Mucosa of stomach (tissue), 1 donor: ENCODE data around the gene AFG3L2.

Source experiments
- H3K27me3 ChIP-seq: one replicate; pipeline ENCODE4 v1.7.0; 2013; ENCODE audit warnings: mild to moderate bottlenecking, low read length; ENCODE audit not compliant: control insufficient read depth, insufficient read depth
- H3K36me3 ChIP-seq: one replicate; pipeline ENCODE4 v1.7.0; 2013; ENCODE audit warnings: low read length; ENCODE audit not compliant: control insufficient read depth, insufficient read depth
- H3K4me1 ChIP-seq: one replicate; pipeline ENCODE4 v1.7.0; 2013; ENCODE audit warnings: mild to moderate bottlenecking, low read length; ENCODE audit not compliant: control insufficient read depth, insufficient read depth
- H3K4me3 ChIP-seq: one replicate; pipeline ENCODE4 v1.7.0; 2013; ENCODE audit warnings: low read length
- H3K9ac ChIP-seq: one replicate; pipeline ENCODE4 v1.7.0; 2013; ENCODE audit warnings: mild to moderate bottlenecking, low read length, moderate library complexity
- H3K9me3 ChIP-seq: one replicate; pipeline ENCODE4 v1.7.0; 2013; ENCODE audit warnings: mild to moderate bottlenecking, low read length, moderate library complexity; ENCODE audit not compliant: control insufficient read depth
- donor health status: Pancreatic carcinoma.

The AFG3L2 gene

DNA sequence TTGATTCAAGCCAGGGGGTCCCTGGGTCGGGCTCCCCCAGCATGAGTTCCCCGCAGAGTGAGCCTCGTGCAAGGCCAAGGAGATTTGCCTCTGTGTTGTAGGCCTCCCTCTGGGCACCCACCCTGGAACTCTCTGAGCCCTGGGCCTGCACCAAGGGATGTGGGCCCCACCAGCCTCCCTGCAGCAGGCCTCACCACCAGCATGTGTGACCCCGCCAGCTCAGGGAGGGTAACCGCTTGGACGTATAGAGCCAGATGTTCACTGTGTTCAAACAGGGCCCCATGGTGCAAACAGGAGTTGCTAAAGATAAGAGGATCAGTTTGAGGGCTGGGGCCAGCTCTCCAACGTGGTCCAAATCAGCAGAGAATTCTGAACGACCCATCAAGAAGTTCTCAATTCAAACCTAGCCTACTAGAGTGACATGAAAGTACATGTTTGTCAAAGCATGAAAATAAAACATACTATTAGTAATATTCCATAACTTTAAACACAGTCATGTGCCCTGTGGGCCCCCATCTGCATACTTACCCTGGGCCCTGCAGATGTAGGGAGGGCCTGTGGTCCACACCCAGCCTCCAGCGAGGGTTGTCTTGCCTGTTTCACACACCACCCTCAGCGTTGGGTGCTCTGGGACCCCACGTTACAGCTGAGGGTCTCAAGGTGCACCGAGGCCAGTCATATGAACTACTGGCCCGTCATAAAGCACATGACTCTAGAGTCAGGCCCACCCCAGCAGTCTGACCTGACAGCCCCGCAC, 74.5 kb downstream of the AFG3L2 start:
- no peaks in the 10 kb centered on the region for H3K9me3 ChIP-seq
- peaks cover 5% of the 10 kb centered on the region for H3K4me1 ChIP-seq
- H3K9ac ChIP-seq: no peak overlapping the region
- H3K36me3 ChIP-seq: no peaks in the 10 kb centered on the region
- peaks cover 20% of the 10 kb centered on the region for H3K27me3 ChIP-seq
- no peak overlapping the region for H3K4me3 ChIP-seq

- Histone ChIP-seq H3K36me3 (no peaks in the 10 kb centered on the region), H3K9me3 (no peaks in the 10 kb centered on the region), H3K4me3 (no peak overlapping the region), H3K4me1 (peaks cover 5% of the 10 kb centered on the region), H3K9ac (no peak overlapping the region), H3K27me3 (peaks cover 9% of the 10 kb centered on the region)
These were observed 75.6 kb downstream of the AFG3L2 start for GRCh38 chr18:12301263-12302005.

GRCh38 chr18:12299862-12300261, 77.2 kb downstream of the AFG3L2 start:
- Histone ChIP-seq H3K9me3 (no peaks in the 10 kb centered on the region), H3K9ac (no peak overlapping the region), H3K36me3 (no peaks in the 10 kb centered on the region), H3K4me1 (peaks cover 2% of the 10 kb centered on the region), H3K4me3 (no peak overlapping the region), H3K27me3 (no peaks in the 10 kb centered on the region)

- Histone ChIP-seq H3K9me3 (no peaks in the 10 kb centered on the region), H3K9ac (no peak overlapping the region), H3K36me3 (no peaks in the 10 kb centered on the region), H3K4me3 (no peak overlapping the region), H3K4me1 (no peaks in the 10 kb centered on the region), H3K27me3 (no peaks in the 10 kb centered on the region)
These were observed 80.6 kb downstream of the AFG3L2 start for GRCh38 chr18:12296457-12296856.

DNA sequence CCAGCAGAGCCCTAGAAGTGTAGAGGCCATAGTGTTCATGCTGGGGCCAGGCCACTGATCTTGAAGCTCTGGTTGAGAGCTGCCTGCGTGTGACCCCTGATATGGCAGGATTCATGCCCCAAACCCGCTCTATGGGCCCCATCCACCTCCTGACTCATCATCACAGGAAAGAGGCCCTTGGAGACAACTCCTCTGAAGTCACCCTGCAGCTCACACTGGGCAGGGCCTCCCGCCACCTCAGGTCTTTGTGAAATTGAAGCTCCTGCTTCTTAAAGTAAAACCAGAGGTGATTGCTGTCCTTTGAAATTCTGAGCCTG, 81.0 kb downstream of the AFG3L2 start:
- no peak overlapping the region for H3K9ac ChIP-seq
- no peaks in the 10 kb centered on the region for H3K4me1 ChIP-seq
- no peaks in the 10 kb centered on the region for H3K36me3 ChIP-seq
- H3K4me3 ChIP-seq: no peak overlapping the region
- H3K27me3 ChIP-seq: no peaks in the 10 kb centered on the region
- no peaks in the 10 kb centered on the region for H3K9me3 ChIP-seq

GRCh38 chr18:12295389-12296086, 81.5 kb downstream of the AFG3L2 start:
- Histone ChIP-seq H3K9me3 (no peaks in the 10 kb centered on the region), H3K4me3 (no peak overlapping the region), H3K27me3 (no peaks in the 10 kb centered on the region), H3K4me1 (no peaks in the 10 kb centered on the region), H3K9ac (no peak overlapping the region), H3K36me3 (no peaks in the 10 kb centered on the region)

DNA sequence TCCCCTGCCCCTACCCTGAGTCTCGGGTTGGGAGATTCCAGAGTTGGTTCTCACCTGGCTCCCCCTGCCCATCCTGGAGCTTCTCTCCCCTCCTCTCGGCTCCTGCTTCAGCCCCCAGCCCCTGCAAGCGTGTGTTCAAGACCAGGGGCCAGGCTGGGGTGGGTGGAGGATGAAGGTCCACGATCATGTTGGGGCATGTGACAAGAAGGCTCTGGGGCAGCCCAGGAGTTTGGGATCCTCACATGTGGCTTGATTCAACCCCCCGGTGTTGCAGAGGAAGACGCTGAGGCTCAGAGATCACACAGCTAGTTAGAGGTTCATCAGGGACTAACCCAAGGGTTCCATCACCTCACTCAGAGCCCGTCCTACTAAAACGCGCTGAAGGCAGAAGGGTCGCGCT, 83.2 kb downstream of the AFG3L2 start:
- peaks cover 11% of the 10 kb centered on the region for H3K27me3 ChIP-seq
- H3K36me3 ChIP-seq: no peaks in the 10 kb centered on the region
- H3K4me3 ChIP-seq: no peak overlapping the region
- peaks cover 2% of the 10 kb centered on the region for H3K4me1 ChIP-seq
- H3K9ac ChIP-seq: no peak overlapping the region
- H3K9me3 ChIP-seq: no peaks in the 10 kb centered on the region

DNA sequence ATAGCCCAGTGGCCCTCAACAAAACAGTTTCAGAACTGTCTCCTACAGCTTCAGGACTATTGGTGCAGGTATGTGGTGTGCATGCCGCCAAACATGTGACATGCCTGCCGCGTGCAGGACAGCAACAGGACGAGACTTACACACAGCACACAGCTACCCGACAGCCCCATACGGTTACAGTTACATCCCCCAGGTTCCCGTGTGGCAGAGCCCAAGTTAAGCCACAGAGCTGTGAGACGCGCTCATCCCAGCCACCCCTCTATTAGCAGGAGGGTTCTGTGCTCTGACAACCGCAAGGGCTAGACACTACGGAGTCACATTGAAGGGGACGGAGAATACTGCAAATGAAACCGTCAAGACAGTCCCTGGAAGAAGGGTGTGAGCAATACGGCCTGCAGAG, 85.3 kb downstream of the AFG3L2 start:
- H3K36me3 ChIP-seq: no peaks in the 10 kb centered on the region
- H3K9ac ChIP-seq: no peak overlapping the region
- H3K4me1 ChIP-seq: peaks cover 21% of the 10 kb centered on the region
- H3K4me3 ChIP-seq: no peak overlapping the region
- H3K27me3 ChIP-seq: peaks cover 32% of the 10 kb centered on the region
- no peaks in the 10 kb centered on the region for H3K9me3 ChIP-seq

DNA sequence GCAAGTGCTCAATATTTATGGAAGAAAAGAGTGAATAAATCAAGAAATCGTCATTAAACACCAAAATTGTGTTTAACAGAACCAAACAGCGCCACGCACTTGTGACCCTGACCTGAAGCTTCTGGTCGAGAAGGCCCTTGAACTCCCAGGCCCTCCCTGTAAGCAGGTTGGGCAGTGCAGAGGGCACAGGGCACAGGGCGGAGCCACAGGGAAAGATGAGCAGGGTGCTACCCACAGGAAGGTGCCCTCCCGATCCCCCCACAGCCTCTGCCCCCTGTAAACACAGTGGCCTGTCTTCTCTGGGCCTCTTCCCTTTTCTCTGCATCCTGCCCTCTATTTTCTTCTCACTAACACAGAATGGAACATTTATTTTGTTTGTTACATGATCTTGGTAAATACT, 85.9 kb downstream of the AFG3L2 start:
- H3K9ac ChIP-seq: no peak overlapping the region
- no peaks in the 10 kb centered on the region for H3K36me3 ChIP-seq
- no peaks in the 10 kb centered on the region for H3K9me3 ChIP-seq
- H3K4me3 ChIP-seq: no peak overlapping the region
- peaks cover 21% of the 10 kb centered on the region for H3K4me1 ChIP-seq
- H3K27me3 ChIP-seq: peaks cover 33% of the 10 kb centered on the region

DNA sequence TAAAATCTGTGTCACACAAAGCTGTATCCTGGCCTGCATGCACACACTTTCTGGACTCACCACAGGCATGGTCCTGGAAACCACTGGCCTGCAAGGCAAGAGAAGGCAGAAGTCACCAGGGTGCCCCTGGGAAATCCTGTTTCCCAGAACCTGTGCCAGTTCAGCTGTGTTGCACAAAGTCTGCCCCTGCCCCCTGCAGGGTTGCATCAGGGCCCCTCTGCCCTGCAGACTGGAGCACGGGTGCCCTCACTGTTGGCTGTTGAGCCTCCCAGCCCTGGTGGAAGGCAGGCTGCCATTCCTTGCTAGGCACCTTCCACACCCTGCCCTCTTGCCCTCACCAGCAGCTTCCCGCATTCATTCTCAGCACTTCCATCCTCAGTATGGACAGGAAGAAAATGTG, 86.9 kb downstream of the AFG3L2 start:
- Histone ChIP-seq H3K36me3 (no peaks in the 10 kb centered on the region), H3K4me1 (peaks cover 21% of the 10 kb centered on the region), H3K27me3 (peaks cover 33% of the 10 kb centered on the region), H3K9ac (no peak overlapping the region), H3K9me3 (no peaks in the 10 kb centered on the region), H3K4me3 (no peak overlapping the region)

DNA sequence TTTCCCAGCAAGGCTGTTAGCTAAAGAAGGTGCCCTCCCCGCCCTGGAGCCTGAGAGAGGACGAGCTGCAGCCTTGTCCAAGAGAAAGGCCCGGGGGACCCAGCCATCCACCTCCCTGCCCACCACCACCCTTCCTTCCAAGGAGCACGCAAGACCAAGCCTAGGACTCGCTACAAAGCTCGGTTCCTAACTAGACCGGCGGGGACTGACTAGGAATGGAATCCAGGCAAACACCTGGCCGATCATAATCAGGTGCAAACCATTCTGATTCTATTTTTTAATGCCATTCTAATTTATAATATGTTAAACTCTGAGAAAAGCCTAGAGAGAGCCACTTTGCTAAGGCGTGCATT, 88.6 kb downstream of the AFG3L2 start:
- Histone ChIP-seq H3K4me3 (peak overlapping the region; percentile 46), H3K4me1 (peaks cover 21% of the 10 kb centered on the region), H3K27me3 (peaks cover 33% of the 10 kb centered on the region), H3K36me3 (no peaks in the 10 kb centered on the region), H3K9ac (peak overlapping the region; percentile 61), H3K9me3 (no peaks in the 10 kb centered on the region)

DNA sequence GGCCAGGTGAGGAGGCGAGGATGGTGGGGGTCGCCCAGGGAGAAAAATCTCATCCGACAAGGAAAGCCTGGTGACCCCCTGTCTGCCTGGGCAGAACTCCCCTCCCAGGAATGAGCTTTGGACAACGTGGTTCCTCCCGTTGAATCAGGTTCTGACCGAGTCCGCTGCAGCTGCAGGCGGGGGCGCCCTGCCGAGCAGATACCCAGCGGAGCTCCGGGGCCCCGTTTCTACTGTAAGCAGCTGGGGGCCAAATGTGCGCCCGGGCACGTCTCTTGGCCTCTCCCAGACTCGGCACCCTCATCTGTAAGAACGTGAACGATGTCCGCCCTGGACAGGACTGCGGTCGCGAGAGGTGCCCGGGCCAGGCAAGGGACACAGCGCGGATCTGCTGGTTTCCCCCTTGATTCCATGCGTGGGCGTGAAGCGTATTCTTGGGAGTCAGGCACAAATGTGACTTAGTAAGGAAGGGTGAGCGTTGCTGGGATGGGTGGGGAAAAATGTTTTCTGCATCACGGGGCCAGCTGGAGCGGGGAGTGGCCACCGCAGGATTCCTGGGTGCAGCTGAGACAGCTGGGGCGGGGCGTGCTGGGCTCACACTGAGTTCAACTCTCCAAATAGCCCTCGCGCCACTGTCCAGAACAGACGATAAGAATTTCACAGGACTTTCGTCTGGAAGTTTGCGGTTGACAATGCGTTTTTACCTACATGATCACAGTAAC, 89.2 kb downstream of the AFG3L2 start:
- H3K27me3 ChIP-seq: peaks cover 33% of the 10 kb centered on the region
- H3K36me3 ChIP-seq: no peaks in the 10 kb centered on the region
- H3K9me3 ChIP-seq: no peaks in the 10 kb centered on the region
- peak overlapping the region; percentile 61 for H3K9ac ChIP-seq
- peak overlapping the region; percentile 46 for H3K4me3 ChIP-seq
- peaks cover 21% of the 10 kb centered on the region for H3K4me1 ChIP-seq
